GM12878 (cell line): ENCODE measurements around the gene ACVR1B. TPM values are rescaled to one million over a fixed set of nuclear protein-coding genes. Genes with fewer than 3 reads are reported as not detected.

Experiments
- ATAC-seq: fragments of 200-7000 bp; cut with Tn5 transposase; 3 replicates; pipeline ENCODE4 v1.9.1; 2020; ENCODE audit warnings: mild to moderate bottlenecking, moderate library complexity
- BruUV-seq: library from RNA; stranded (reverse); fragments of 400-500 nt; replicated peaks from 2 replicates; lab custom pipeline; 2021; lab: Mats Ljungman, UMichigan
- CTCF ChIA-PET: fragments of 300-600 bp; sonication (Branson Sonifier 250); formaldehyde crosslinking; extraction: SDS; loops from one replicate; lab custom pipeline; 2021; ENCODE audit warnings: inconsistent platforms; lab: Yijun Ruan, JAX
- POLR2A ChIA-PET: fragments of 350-600 bp; formaldehyde crosslinking; extraction: SDS; loops from one replicate; lab custom pipeline; 2021; ENCODE audit warnings: inconsistent platforms; lab: Charles Lee
- RAD21 ChIA-PET: fragments of 300-600 bp; sonication (Branson Sonifier 250); formaldehyde crosslinking; loops from one replicate; lab custom pipeline; 2023; ENCODE audit warnings: antibody characterized with exemption; ENCODE audit not compliant: unreplicated experiment; lab: Charles Lee
- SMC1A ChIA-PET: fragments of 300-600 bp; sonication (Branson Sonifier 250); formaldehyde crosslinking; loops from one replicate; lab custom pipeline; 2023; ENCODE audit not compliant: unreplicated experiment, uncharacterized antibody; lab: Charles Lee
- DNase-seq: peaks from one replicate; pipeline ENCODE4 v3.0.0-alpha.2; 2011; ENCODE audit warnings: low read depth, low spot score
- FAIRE-seq: peaks from 3 replicates; lab custom pipeline; 2011; peaks lifted over from hg19 to GRCh38; lab: Jason Lieb, UNC
- H2AFZ ChIP-seq: 2 replicates; pipeline ENCODE4 v1.6.0; 2011; ENCODE audit warnings: low read depth, low read length, control low read depth; ENCODE audit not compliant: control insufficient read depth
- H3K27ac ChIP-seq: 2 replicates; pipeline ENCODE4 v1.5.1; 2011; ENCODE audit warnings: control low read depth; ENCODE audit not compliant: control insufficient read depth, insufficient read depth
- H3K27me3 ChIP-seq, 2 experiments: replicated peaks in 1 of 2; 2 replicates each; pipeline versions ENCODE4 v1.6.0 to v1.6.1; 2011; ENCODE audit warnings: low read length in 1 of 2; ENCODE audit not compliant: control insufficient read depth in 2 of 2, insufficient read depth in 2 of 2
- H3K36me3 ChIP-seq, 2 experiments: 2 replicates each; pipeline ENCODE4 v1.5.1; 2011; ENCODE audit warnings: low read length in 1 of 2; ENCODE audit not compliant: control insufficient read depth in 2 of 2, insufficient read depth in 2 of 2
- H3K4me1 ChIP-seq: 2 replicates; pipeline ENCODE4 v1.6.1; 2011; ENCODE audit warnings: mild to moderate bottlenecking, low read length, moderate library complexity, mixed read lengths; ENCODE audit not compliant: control insufficient read depth, insufficient read depth
- H3K4me2 ChIP-seq: 2 replicates; pipeline ENCODE4 v1.6.0; 2011; ENCODE audit warnings: control low read depth; ENCODE audit not compliant: control insufficient read depth, insufficient read depth
- H3K4me3 ChIP-seq: fragments of 200-600 bp; sonication (generic); 2 replicates; pipeline ENCODE4 v1.5.1; 2016
- H3K79me2 ChIP-seq: 2 replicates; pipeline ENCODE4 v1.6.0; 2011; ENCODE audit warnings: low read length; ENCODE audit not compliant: control insufficient read depth, insufficient read depth
- H3K9ac ChIP-seq: 2 replicates; pipeline ENCODE4 v1.8.0; 2011; ENCODE audit warnings: low read length, control low read depth, mixed read lengths; ENCODE audit not compliant: control insufficient read depth, insufficient read depth
- H3K9me3 ChIP-seq: replicated peaks from 3 replicates; pipeline ENCODE4 v1.5.1; 2011; ENCODE audit warnings: mild to moderate bottlenecking, low read length; ENCODE audit not compliant: control insufficient read depth, insufficient read depth
- H4K20me1 ChIP-seq: 2 replicates; pipeline ENCODE4 v1.6.0; 2011; ENCODE audit not compliant: control insufficient read depth, insufficient read depth
- CHD4 ChIP-seq: fragments of 200-600 bp; sonication (generic); IDR thresholded peaks from 2 replicates; pipeline ENCODE4 v1.6.1; 2016; ENCODE audit warnings: mild to moderate bottlenecking
- EP300 ChIP-seq, 2 experiments: fragments of 150-350 bp in 1 of 2; IDR thresholded peaks; 2 replicates each; pipeline ENCODE4 v1.6.1; 2011 to 2012; ENCODE audit warnings: low read depth in 2 of 2, low read length in 2 of 2, borderline replicate concordance in 1 of 2, improper control_type of control experiment in 1 of 2, inconsistent platforms in 1 of 2; ENCODE audit not compliant: control insufficient read depth in 1 of 2
- ETV6 ChIP-seq, 2 experiments: fragments of 450-650 bp in 1 of 2; IDR thresholded peaks in 1 of 2; conservative IDR thresholded peaks in 1 of 2; 2 replicates each; pipeline ENCODE4 v1.6.1; 2014; ENCODE audit warnings: antibody characterized with exemption in 1 of 2, borderline replicate concordance in 1 of 2, low read depth in 1 of 2, mild to moderate bottlenecking in 1 of 2, moderate library complexity in 1 of 2
- MEF2A ChIP-seq: IDR thresholded peaks from 2 replicates; pipeline ENCODE4 v1.6.1; 2011; ENCODE audit warnings: low read depth, mild to moderate bottlenecking, low read length, moderate library complexity; ENCODE audit not compliant: insufficient read depth
- MEF2B ChIP-seq: fragments of 450-650 bp; IDR thresholded peaks from 2 replicates; pipeline ENCODE4 v1.6.1; 2018; ENCODE audit warnings: mild to moderate bottlenecking, moderate library complexity; ENCODE audit not compliant: partially characterized antibody, poor library complexity, severe bottlenecking
- ZNF24 ChIP-seq: fragments of 450-650 bp; IDR thresholded peaks from 2 replicates; pipeline ENCODE4 v1.6.1; 2017; ENCODE audit warnings: antibody characterized with exemption, mild to moderate bottlenecking
- ZZZ3 ChIP-seq: IDR thresholded peaks from 2 replicates; pipeline ENCODE4 v1.6.1; 2011; ENCODE audit warnings: low read depth; ENCODE audit not compliant: control insufficient read depth, insufficient read length
- WGBS: methylation state at CpG from one replicate; pipeline ENCODE4 v1.1.6; 2016; ENCODE audit warnings: low lambda C conversion rate; ENCODE audit not compliant: insufficient replicate concordance, insufficient coverage; ENCODE audit errors: missing lambda C conversion rate; 5-methylcytosine and 5-hydroxymethylcytosine counted together
- in situ Hi-C: fragments of 300-500 bp; cut with MboI; formaldehyde crosslinking; loops from 9 replicates; pipeline ENCODE4 v1.14.3; 2018; ENCODE audit warnings: mixed read lengths
- intact Hi-C: fragments of 100-400 bp; cut with micrococcal nuclease; formaldehyde crosslinking; loops from one replicate; pipeline ENCODE4 v1.14.2; 2022; ENCODE audit not compliant: unreplicated experiment
- polyA plus RNA-seq, 11 experiments: library from polyadenylated mRNA; depleted of rRNA in 4 of 11; unstranded in 6 of 11; stranded (reverse) in 5 of 11; fragments of >200 nt; fragmentation: Nextera tagmentation in 4 of 11; fragmentation: Illumina TruSeq in 1 of 11; extraction: Ambion mirVana in 4 of 11; extraction: Trizol in 1 of 11; gene quantifications; 1 replicate in 1 of 11; 2 replicates in 10 of 11; pipeline versions ENCODE4 v1.2.1 to v1.2.3, GENCODE V29; 2011 to 2016; ENCODE audit warnings: inconsistent platforms in 2 of 11, missing spikeins in 2 of 11, low read depth in 1 of 11
- total RNA-seq, 4 experiments: library from RNA; depleted of rRNA in 3 of 4; stranded (reverse); fragments of >200 nt in 3 of 4; fragmentation: Illumina TruSeq in 1 of 4; extraction: Trizol in 1 of 4; gene quantifications; 2 replicates each; pipeline versions ENCODE4 v1.2.1 to v1.2.3, GENCODE V29; 2013 to 2021
- TF ChIP-seq, protein P1 (sequence below): fragments of 450-650 bp; IDR thresholded peaks from 2 replicates; pipeline ENCODE4 v1.6.1; 2017; ENCODE audit warnings: low read depth, mild to moderate bottlenecking, moderate library complexity
- TF ChIP-seq, protein P2 (sequence below): fragments of 150-350 bp; IDR thresholded peaks from 2 replicates; pipeline ENCODE4 v1.6.1; 2014; ENCODE audit warnings: mild to moderate bottlenecking, low read depth, low read length
- TF ChIP-seq, protein P3 (sequence below): IDR thresholded peaks from 2 replicates; pipeline ENCODE4 v1.6.1; 2012; ENCODE audit warnings: mild to moderate bottlenecking, low read depth, low read length

The ACVR1B gene
- total and polyA plus RNA-seq, 10 of the 15 experiments (the other 5 are each of a cell fraction or from before 2014, with no cell fraction given), result 0.02 to 0.69 (median 0.16) TPM; not detected in 2

DNA sequence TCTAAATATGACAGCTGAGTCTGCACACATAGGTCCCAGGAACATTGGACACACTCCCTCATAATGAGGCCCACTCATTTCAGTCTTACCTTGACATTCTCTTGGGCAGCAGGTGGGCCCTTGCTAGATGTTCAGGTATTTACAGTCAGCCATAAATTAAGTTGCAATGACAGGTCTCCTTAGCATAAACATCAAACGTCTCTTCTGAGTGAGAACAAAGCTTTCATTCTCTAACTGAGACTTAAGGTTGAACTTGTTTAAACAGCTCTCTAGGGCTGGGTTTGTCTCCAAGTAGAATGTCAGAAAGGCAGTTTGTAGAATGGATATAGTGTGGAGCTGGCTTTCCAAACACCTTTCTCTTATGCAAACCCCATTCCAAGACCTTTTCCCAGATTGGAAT is 10.3 kb downstream of the ACVR1B start:
- TF ChIP-seq MEF2A (no peak), ETV6 (conservative IDR thresholded peaks at IDR 0.05 in 1 of 2, IDR thresholded peaks at IDR 0.05 in 1 of 2; ENCODE audit: borderline replicate concordance in 1 of 2, low read depth in 1 of 2) (no peak), CHD4 (no peak), MEF2B (no peak), EP300 (IDR thresholded peaks at IDR 0.05; ENCODE audit: borderline replicate concordance in 1 of 2, control insufficient read depth in 1 of 2, low read depth in 2 of 2, low read length in 2 of 2) (no peak), ZNF24 (no peak), ZZZ3 (no peak)
- TF ChIP-seq, protein P1, sequence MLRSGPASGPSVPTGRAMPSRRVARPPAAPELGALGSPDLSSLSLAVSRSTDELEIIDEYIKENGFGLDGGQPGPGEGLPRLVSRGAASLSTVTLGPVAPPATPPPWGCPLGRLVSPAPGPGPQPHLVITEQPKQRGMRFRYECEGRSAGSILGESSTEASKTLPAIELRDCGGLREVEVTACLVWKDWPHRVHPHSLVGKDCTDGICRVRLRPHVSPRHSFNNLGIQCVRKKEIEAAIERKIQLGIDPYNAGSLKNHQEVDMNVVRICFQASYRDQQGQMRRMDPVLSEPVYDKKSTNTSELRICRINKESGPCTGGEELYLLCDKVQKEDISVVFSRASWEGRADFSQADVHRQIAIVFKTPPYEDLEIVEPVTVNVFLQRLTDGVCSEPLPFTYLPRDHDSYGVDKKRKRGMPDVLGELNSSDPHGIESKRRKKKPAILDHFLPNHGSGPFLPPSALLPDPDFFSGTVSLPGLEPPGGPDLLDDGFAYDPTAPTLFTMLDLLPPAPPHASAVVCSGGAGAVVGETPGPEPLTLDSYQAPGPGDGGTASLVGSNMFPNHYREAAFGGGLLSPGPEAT, result no peak
- TF ChIP-seq, protein P2, sequence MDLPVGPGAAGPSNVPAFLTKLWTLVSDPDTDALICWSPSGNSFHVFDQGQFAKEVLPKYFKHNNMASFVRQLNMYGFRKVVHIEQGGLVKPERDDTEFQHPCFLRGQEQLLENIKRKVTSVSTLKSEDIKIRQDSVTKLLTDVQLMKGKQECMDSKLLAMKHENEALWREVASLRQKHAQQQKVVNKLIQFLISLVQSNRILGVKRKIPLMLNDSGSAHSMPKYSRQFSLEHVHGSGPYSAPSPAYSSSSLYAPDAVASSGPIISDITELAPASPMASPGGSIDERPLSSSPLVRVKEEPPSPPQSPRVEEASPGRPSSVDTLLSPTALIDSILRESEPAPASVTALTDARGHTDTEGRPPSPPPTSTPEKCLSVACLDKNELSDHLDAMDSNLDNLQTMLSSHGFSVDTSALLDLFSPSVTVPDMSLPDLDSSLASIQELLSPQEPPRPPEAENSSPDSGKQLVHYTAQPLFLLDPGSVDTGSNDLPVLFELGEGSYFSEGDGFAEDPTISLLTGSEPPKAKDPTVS, result no peak
- TF ChIP-seq, protein P3, sequence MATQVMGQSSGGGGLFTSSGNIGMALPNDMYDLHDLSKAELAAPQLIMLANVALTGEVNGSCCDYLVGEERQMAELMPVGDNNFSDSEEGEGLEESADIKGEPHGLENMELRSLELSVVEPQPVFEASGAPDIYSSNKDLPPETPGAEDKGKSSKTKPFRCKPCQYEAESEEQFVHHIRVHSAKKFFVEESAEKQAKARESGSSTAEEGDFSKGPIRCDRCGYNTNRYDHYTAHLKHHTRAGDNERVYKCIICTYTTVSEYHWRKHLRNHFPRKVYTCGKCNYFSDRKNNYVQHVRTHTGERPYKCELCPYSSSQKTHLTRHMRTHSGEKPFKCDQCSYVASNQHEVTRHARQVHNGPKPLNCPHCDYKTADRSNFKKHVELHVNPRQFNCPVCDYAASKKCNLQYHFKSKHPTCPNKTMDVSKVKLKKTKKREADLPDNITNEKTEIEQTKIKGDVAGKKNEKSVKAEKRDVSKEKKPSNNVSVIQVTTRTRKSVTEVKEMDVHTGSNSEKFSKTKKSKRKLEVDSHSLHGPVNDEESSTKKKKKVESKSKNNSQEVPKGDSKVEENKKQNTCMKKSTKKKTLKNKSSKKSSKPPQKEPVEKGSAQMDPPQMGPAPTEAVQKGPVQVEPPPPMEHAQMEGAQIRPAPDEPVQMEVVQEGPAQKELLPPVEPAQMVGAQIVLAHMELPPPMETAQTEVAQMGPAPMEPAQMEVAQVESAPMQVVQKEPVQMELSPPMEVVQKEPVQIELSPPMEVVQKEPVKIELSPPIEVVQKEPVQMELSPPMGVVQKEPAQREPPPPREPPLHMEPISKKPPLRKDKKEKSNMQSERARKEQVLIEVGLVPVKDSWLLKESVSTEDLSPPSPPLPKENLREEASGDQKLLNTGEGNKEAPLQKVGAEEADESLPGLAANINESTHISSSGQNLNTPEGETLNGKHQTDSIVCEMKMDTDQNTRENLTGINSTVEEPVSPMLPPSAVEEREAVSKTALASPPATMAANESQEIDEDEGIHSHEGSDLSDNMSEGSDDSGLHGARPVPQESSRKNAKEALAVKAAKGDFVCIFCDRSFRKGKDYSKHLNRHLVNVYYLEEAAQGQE, result no peak
- Histone ChIP-seq H3K4me3 (no peak overlapping the region), H3K79me2 (no peaks in the 10 kb centered on the region), H3K9me3 (no peaks in the 10 kb centered on the region; the same call in 2 of the 3 replicates), H3K9ac (no peak overlapping the region), H3K4me2 (no peak overlapping the region), H4K20me1 (no peaks in the 10 kb centered on the region), H3K27ac (no peak overlapping the region), H3K27me3 (0 out of 4 replicates have a peak, but pooled peaks cover 0 to 3% of the 10 kb centered on the region in 2 experiments), H3K4me1 (no peaks in the 10 kb centered on the region), H2AFZ (no peak overlapping the region), H3K36me3 (no peaks in the 10 kb centered on the region)
- RAD21 ChIA-PET, result no interaction called here
- WGBS, result 0% methylated on average over 1 of the region's 1 CpG
- DNase-seq (no peak), ATAC-seq (no peak), FAIRE-seq (no peak)
- POLR2A ChIA-PET, result interaction anchor here (1.6 kb wide), 1 partner anchor 10 kb away, joined by 4 read pairs; no protein-coding TSS in a partner anchor
- BruUV-seq, result no TSS peak
- CTCF ChIA-PET, result interaction anchor here (0.9 to 1.7 kb wide), 4 partner anchors 9 to 61 kb away, joined by 3 to 12 read pairs (median 4); no protein-coding TSS in a partner anchor
- SMC1A ChIA-PET, result interaction anchor here (0.7 to 1.4 kb wide), 3 partner anchors 16 to 288 kb away, joined by 3 read pairs; no protein-coding TSS in a partner anchor
- intact Hi-C loops (no loop called here), in situ Hi-C loops (no loop called here)
